Measurements from ENCODE around the gene TCF4.

GRCh38 chr18:55539240-55539639, 48.8 kb downstream of the TCF4 start:
- TF ChIP-seq CTCF (IDR thresholded peaks at IDR 0.05; ENCODE audit: extremely low read depth in 1 of 2, insufficient read depth in 1 of 2, low read depth in 1 of 2, low read length in 2 of 2) (no peak), JUN (IDR thresholded peaks at IDR 0.05; ENCODE audit: borderline replicate concordance, insufficient read depth, insufficient read length, low read depth) (no peak), POLR2A (IDR thresholded peaks at IDR 0.05; ENCODE audit: low read depth, low read length) (no peak)
